SK-N-SH (cell line): ENCODE data around the gene CA12. TPM values are rescaled to one million over a fixed set of nuclear protein-coding genes. Genes with fewer than 3 reads are reported as not detected.

Experiments used
- CTCF ChIA-PET: fragments of 300-600, 350-600 bp; formaldehyde crosslinking; extraction: SDS; loops from one replicate; lab custom pipeline; 2021; lab: Yijun Ruan, JAX
- POLR2A ChIA-PET: fragments of 350-600 bp; sonication (Branson Sonifier 250); formaldehyde crosslinking; extraction: SDS; loops from one replicate; lab custom pipeline; 2020; ENCODE audit warnings: antibody characterized with exemption, inconsistent platforms; lab: Yijun Ruan, JAX
- DNase-seq: peaks from one replicate; pipeline ENCODE4 v3.0.0; 2012
- H2AFZ ChIP-seq: fragments of 200-600 bp; sonication (generic); 2 replicates; pipeline ENCODE4 v1.8.1; 2016; ENCODE audit warnings: antibody characterized with exemption, mild to moderate bottlenecking, low read depth
- H3F3A ChIP-seq: fragments of 200-600 bp; sonication (generic); replicated peaks from 2 replicates; pipeline ENCODE3; 2016; ENCODE audit warnings: antibody characterized with exemption, mild to moderate bottlenecking; ENCODE audit not compliant: insufficient read depth
- H3K27ac ChIP-seq, 2 experiments: fragments of 200-500 bp in 1 of 2; fragments of 200-600 bp in 1 of 2; sonication (Bioruptor generic) in 1 of 2; sonication (generic), shearing (Covaris generic) in 1 of 2; 2 replicates each; pipeline versions ENCODE4 v1.5.1 to v1.6.1; 2014 to 2016; ENCODE audit warnings: low read depth in 2 of 2, inconsistent platforms in 1 of 2, low read length in 1 of 2, mild to moderate bottlenecking in 1 of 2, mixed read lengths in 1 of 2
- H3K27me3 ChIP-seq: fragments of 200-600 bp; sonication (generic), shearing (Covaris generic); 2 replicates; pipeline ENCODE4 v1.6.1; 2016; ENCODE audit warnings: mixed run types; ENCODE audit not compliant: insufficient read depth
- H3K36me3 ChIP-seq, 2 experiments: fragments of 200-500 bp in 1 of 2; fragments of 200-600 bp in 1 of 2; sonication (Bioruptor generic) in 1 of 2; sonication (generic) in 1 of 2; replicated peaks in 1 of 2; 2 replicates each; pipeline versions ENCODE3 to v1.5.1; 2014 to 2016; ENCODE audit warnings: low read length in 1 of 2, mild to moderate bottlenecking in 1 of 2; ENCODE audit not compliant: insufficient read depth in 2 of 2, control insufficient read depth in 1 of 2
- H3K4me1 ChIP-seq, 2 experiments: fragments of 200-500 bp in 1 of 2; fragments of 200-600 bp in 1 of 2; sonication (Bioruptor generic) in 1 of 2; sonication (generic), shearing (Covaris generic) in 1 of 2; 2 replicates each; pipeline versions ENCODE4 v1.5.1 to v1.6.1; 2014 to 2016; ENCODE audit warnings: low read depth in 1 of 2, low read length in 1 of 2, mixed run types in 1 of 2; ENCODE audit not compliant: insufficient read depth in 2 of 2, control insufficient read depth in 1 of 2
- H3K4me2 ChIP-seq: fragments of 200-600 bp; sonication (generic), shearing (Covaris generic); 2 replicates; pipeline ENCODE4 v1.6.1; 2017; ENCODE audit warnings: mixed run types
- H3K4me3 ChIP-seq, 2 experiments: fragments of 200-500 bp in 1 of 2; fragments of 200-600 bp in 1 of 2; sonication (Bioruptor generic) in 1 of 2; sonication (generic), shearing (Covaris generic) in 1 of 2; 2 replicates each; pipeline versions ENCODE4 v1.5.1 to v1.8.1; 2014 to 2016; ENCODE audit warnings: low read depth in 2 of 2, inconsistent platforms in 1 of 2, low read length in 1 of 2, mild to moderate bottlenecking in 1 of 2, mixed read lengths in 1 of 2, moderate library complexity in 1 of 2
- H3K79me2 ChIP-seq: fragments of 200-600 bp; sonication (generic); 2 replicates; pipeline ENCODE4 v1.8.1; 2017; ENCODE audit warnings: mild to moderate bottlenecking; ENCODE audit not compliant: insufficient read depth
- H3K9ac ChIP-seq: fragments of 200-600 bp; sonication (generic); 2 replicates; pipeline ENCODE4 v1.6.1; 2017; ENCODE audit warnings: mixed run types
- H3K9me2 ChIP-seq: fragments of 200-600 bp; sonication (generic); 2 replicates; pipeline ENCODE4 v1.6.1; 2017; ENCODE audit warnings: mixed run types
- H3K9me3 ChIP-seq: fragments of 200-600 bp; sonication (generic); 2 replicates; pipeline ENCODE4 v1.6.1; 2017; ENCODE audit warnings: mixed run types, mild to moderate bottlenecking, moderate library complexity
- H4K20me1 ChIP-seq: fragments of 200-600 bp; sonication (generic); 2 replicates; pipeline ENCODE4 v1.6.1; 2017; ENCODE audit warnings: mild to moderate bottlenecking, mixed run types; ENCODE audit not compliant: insufficient read depth
- CHD2 ChIP-seq: fragments of 150-350 bp; IDR thresholded peaks from 2 replicates; pipeline ENCODE4 v1.6.1; 2018; ENCODE audit warnings: low read length; ENCODE audit not compliant: partially characterized antibody
- ELF1 ChIP-seq: IDR thresholded peaks from 2 replicates; pipeline ENCODE4 v1.4.0; 2012
- FOXJ3 ChIP-seq: sonication (generic); formaldehyde crosslinking; IDR thresholded peaks from 2 replicates; pipeline ENCODE4 v1.5.1; 2020; ENCODE audit warnings: mild to moderate bottlenecking, missing genetic modification reagents
- GATA2 ChIP-seq: sonication (generic); formaldehyde crosslinking; IDR thresholded peaks from 2 replicates; pipeline ENCODE4 v1.5.0; 2020; ENCODE audit warnings: mild to moderate bottlenecking, missing genetic modification reagents
- JUND ChIP-seq: IDR thresholded peaks from 2 replicates; pipeline ENCODE4 v1.4.0; 2012
- MAX ChIP-seq: IDR thresholded peaks from 2 replicates; pipeline ENCODE4 v1.4.0; 2012; ENCODE audit warnings: low read depth
- NFIC ChIP-seq: IDR thresholded peaks from 2 replicates; pipeline ENCODE4 v1.4.0; 2012; ENCODE audit warnings: borderline replicate concordance
- NRF1 ChIP-seq: IDR thresholded peaks from 2 replicates; pipeline ENCODE4 v1.6.1; 2012; ENCODE audit warnings: low read depth, mild to moderate bottlenecking, low read length
- RAD21 ChIP-seq: IDR thresholded peaks from 2 replicates; pipeline ENCODE4 v1.6.1; 2012; ENCODE audit warnings: mild to moderate bottlenecking, low read length
- RCOR1 ChIP-seq: fragments of 150-350 bp; IDR thresholded peaks from 2 replicates; pipeline ENCODE4 v1.6.1; 2017; ENCODE audit warnings: antibody characterized with exemption, low read length
- WGBS: methylation state at CpG from one replicate; pipeline ENCODE4 v1.1.6; 2017; ENCODE audit warnings: low lambda C conversion rate; 5-methylcytosine and 5-hydroxymethylcytosine counted together
- polyA plus RNA-seq, 3 experiments: library from polyadenylated mRNA; depleted of rRNA; stranded (reverse); fragments of >200 nt; gene quantifications; 2 replicates each; pipeline ENCODE4 v1.2.3, GENCODE V29; 2012
- TF ChIP-seq, protein P1 (sequence below): IDR thresholded peaks from 2 replicates; pipeline ENCODE4 v1.4.0; 2012; ENCODE audit warnings: low read depth, borderline replicate concordance

CA12 gene
- polyA plus RNA-seq, 1 of the 3 experiments (the other 2 are of a cell fraction) = 39.4 TPM

GRCh38 chr15:63363292-63363691, 18.4 kb downstream of the CA12 start:
- Histone ChIP-seq H3K27me3 (no peaks in the 10 kb centered on the region), H3K4me2 (peak overlapping the region; percentile 3; the same call in 1 of the 2 replicates), H3F3A (peaks cover 17% of the 10 kb centered on the region), H3K9me3 (no peaks in the 10 kb centered on the region), H3K27ac (no peak overlapping the region), H2AFZ (no peak overlapping the region)
- no peak for DNase-seq
- TF ChIP-seq MAX (no peak), CHD2 (no peak), ELF1 (no peak), RAD21 (no peak), RCOR1 (no peak), JUND (no peak), GATA2 (CRISPR knock-in tag) (no peak)
- TF ChIP-seq, protein P1, sequence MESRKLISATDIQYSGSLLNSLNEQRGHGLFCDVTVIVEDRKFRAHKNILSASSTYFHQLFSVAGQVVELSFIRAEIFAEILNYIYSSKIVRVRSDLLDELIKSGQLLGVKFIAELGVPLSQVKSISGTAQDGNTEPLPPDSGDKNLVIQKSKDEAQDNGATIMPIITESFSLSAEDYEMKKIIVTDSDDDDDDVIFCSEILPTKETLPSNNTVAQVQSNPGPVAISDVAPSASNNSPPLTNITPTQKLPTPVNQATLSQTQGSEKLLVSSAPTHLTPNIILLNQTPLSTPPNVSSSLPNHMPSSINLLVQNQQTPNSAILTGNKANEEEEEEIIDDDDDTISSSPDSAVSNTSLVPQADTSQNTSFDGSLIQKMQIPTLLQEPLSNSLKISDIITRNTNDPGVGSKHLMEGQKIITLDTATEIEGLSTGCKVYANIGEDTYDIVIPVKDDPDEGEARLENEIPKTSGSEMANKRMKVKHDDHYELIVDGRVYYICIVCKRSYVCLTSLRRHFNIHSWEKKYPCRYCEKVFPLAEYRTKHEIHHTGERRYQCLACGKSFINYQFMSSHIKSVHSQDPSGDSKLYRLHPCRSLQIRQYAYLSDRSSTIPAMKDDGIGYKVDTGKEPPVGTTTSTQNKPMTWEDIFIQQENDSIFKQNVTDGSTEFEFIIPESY = no peak
- TF ChIP-seq, all 33 proteins: peak for 0
- WGBS = 62% methylated on average over 2 of the region's 2 CpGs
- Histone ChIP-seq H3K9ac (no peak overlapping the region), H3K4me3 (no peak overlapping the region), H3K79me2 (no peaks in the 10 kb centered on the region; the same call in 1 of the 2 replicates), H4K20me1 (no peaks in the 10 kb centered on the region), H3K4me1 (peaks cover 21 to 22% of the 10 kb centered on the region in 2 experiments; a peak in 3 of 4 replicates), H3K9me2 (no peaks in the 10 kb centered on the region), H3K36me3 (no peaks in the 10 kb centered on the region)
- ChIA-PET POLR2A (no interaction called here), CTCF (no interaction called here)

DNA sequence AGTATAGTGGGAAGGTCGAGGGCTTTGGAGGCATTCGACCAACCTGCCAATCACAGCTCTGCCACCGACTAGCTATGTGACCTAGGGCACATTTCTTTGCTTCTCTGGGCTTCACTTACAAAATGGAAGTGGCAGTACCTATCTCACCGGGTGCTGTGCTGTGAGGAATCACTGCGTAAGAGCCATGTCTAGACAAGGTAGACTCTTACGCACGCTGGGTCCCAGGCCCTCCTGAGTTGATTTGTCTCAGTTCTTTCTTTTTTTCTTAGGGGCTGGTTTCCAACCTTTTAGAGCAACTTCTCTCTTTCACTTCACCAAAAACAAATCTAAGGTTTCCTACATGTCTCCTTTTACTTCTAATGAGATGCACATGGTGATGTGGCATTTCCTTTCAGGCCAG, 18.8 kb downstream of the CA12 start:
- H2AFZ ChIP-seq = no peak overlapping the region
- H3K4me2 ChIP-seq = peak overlapping the region; percentile 3; the same call in 1 of the 2 replicates
- H3K9ac ChIP-seq = no peak overlapping the region
- no peaks in the 10 kb centered on the region for H3K9me2 ChIP-seq
- no peaks in the 10 kb centered on the region; the same call in 1 of the 2 replicates for H3K79me2 ChIP-seq
- CTCF ChIA-PET = interaction anchor here (0.9 to 1.3 kb wide), 2 partner anchors 14 to 71 kb away, joined by 3 to 4 read pairs; no protein-coding TSS in a partner anchor
- H3F3A ChIP-seq = peaks cover 17% of the 10 kb centered on the region
- TF ChIP-seq MAX = no peak
- no peak for TF ChIP-seq NRF1
- no peak for TF ChIP-seq FOXJ3 (CRISPR knock-in tag)
- no peak for TF ChIP-seq NFIC
- TF ChIP-seq, protein P1 = no peak
- TF ChIP-seq, all 33 proteins: peak for 0
- peaks cover 21 to 22% of the 10 kb centered on the region in 2 experiments; a peak in 3 of 4 replicates for H3K4me1 ChIP-seq
- H3K4me3 ChIP-seq = no peak overlapping the region
- H3K9me3 ChIP-seq = no peaks in the 10 kb centered on the region
- POLR2A ChIA-PET = no interaction called here
- WGBS = 90% methylated on average over 7 of the region's 7 CpGs
- no peak for DNase-seq
- H3K27ac ChIP-seq = no peak overlapping the region
- H3K36me3 ChIP-seq = no peaks in the 10 kb centered on the region
- H3K27me3 ChIP-seq = no peaks in the 10 kb centered on the region
- no peaks in the 10 kb centered on the region for H4K20me1 ChIP-seq
